HepG2 (cell line): Measurements from ENCODE around the gene KIAA0930. TPM values are rescaled to one million over a fixed set of nuclear protein-coding genes. Genes with fewer than 3 reads are reported as not detected.

Experiments used
- ATM ChIP-seq: fragments of 450-650 bp; IDR thresholded peaks from 2 replicates; pipeline ENCODE4 v1.7.1; 2017; ENCODE audit warnings: mild to moderate bottlenecking, borderline replicate concordance
- BCL6 ChIP-seq: IDR thresholded peaks from 2 replicates; pipeline ENCODE4 v1.6.1; 2016; ENCODE audit warnings: missing genetic modification reagents, missing compliant biosample characterization
- FUBP1 ChIP-seq: sonication (generic); formaldehyde crosslinking; IDR thresholded peaks from 2 replicates; pipeline ENCODE4 v1.5.1; 2020; ENCODE audit warnings: missing genetic modification reagents, mild to moderate bottlenecking, borderline replicate concordance
- GTF2F1 ChIP-seq: fragments of 150-350 bp; IDR thresholded peaks from 2 replicates; pipeline ENCODE4 v1.6.1; 2014; ENCODE audit warnings: low read length
- HIC2 ChIP-seq: sonication (generic); formaldehyde crosslinking; IDR thresholded peaks from 2 replicates; pipeline ENCODE4 v1.9.0; 2022; ENCODE audit warnings: low read depth, missing genetic modification reagents
- HNRNPK ChIP-seq: fragments of 200-400 bp; formaldehyde crosslinking; IDR thresholded peaks from 2 replicates; pipeline ENCODE4 v1.6.1; 2018; ENCODE audit warnings: low read length, low read depth, moderate library complexity, mild to moderate bottlenecking; ENCODE audit not compliant: poor library complexity, severe bottlenecking
- ISL2 ChIP-seq: sonication (generic); formaldehyde crosslinking; IDR thresholded peaks from 2 replicates; pipeline ENCODE4 v1.5.0; 2020; ENCODE audit warnings: missing genetic modification reagents
- JUNB ChIP-seq: sonication (generic); formaldehyde crosslinking; IDR thresholded peaks from 2 replicates; pipeline ENCODE4 v1.8.0; 2022; ENCODE audit warnings: missing genetic modification reagents, mild to moderate bottlenecking, borderline replicate concordance
- MXD4 ChIP-seq: IDR thresholded peaks from 2 replicates; pipeline ENCODE4 v1.6.1; 2016; ENCODE audit warnings: mild to moderate bottlenecking, missing biosample characterization, missing genetic modification reagents
- MXI1 ChIP-seq: IDR thresholded peaks from 3 replicates; pipeline ENCODE4 v1.6.1; 2012; ENCODE audit warnings: low read depth, low read length, inconsistent platforms, borderline replicate concordance
- NR2F1 ChIP-seq, 2 experiments: fragments of 450-650 bp in 1 of 2; formaldehyde crosslinking in 1 of 2; IDR thresholded peaks; 2 replicates each; pipeline versions ENCODE4 v1.5.0 to v1.6.1; 2016 to 2020; ENCODE audit warnings: mild to moderate bottlenecking in 1 of 2, missing compliant biosample characterization in 1 of 2, missing genetic modification reagents in 1 of 2, moderate library complexity in 1 of 2
- SALL1 ChIP-seq: sonication (generic); formaldehyde crosslinking; IDR thresholded peaks from 2 replicates; pipeline ENCODE4 v1.8.0; 2022; ENCODE audit warnings: mild to moderate bottlenecking, missing genetic modification reagents
- SMAD1 ChIP-seq: sonication (generic); formaldehyde crosslinking; IDR thresholded peaks from 2 replicates; pipeline ENCODE4 v1.4.0; 2020; ENCODE audit warnings: missing genetic modification reagents, low read depth, mild to moderate bottlenecking, borderline replicate concordance
- TFDP1 ChIP-seq: IDR thresholded peaks from 2 replicates; pipeline ENCODE4 v1.6.1; 2016; ENCODE audit warnings: missing compliant biosample characterization, missing genetic modification reagents, borderline replicate concordance
- TFDP2 ChIP-seq: sonication (generic); formaldehyde crosslinking; IDR thresholded peaks from 2 replicates; pipeline ENCODE4 v1.4.0; 2020; ENCODE audit warnings: missing genetic modification reagents
- ZBTB43 ChIP-seq: sonication (generic); formaldehyde crosslinking; conservative IDR thresholded peaks from 2 replicates; pipeline ENCODE4 v1.4.0; 2020; ENCODE audit warnings: missing genetic modification reagents
- ZFX ChIP-seq: sonication (generic); formaldehyde crosslinking; IDR thresholded peaks from 2 replicates; pipeline ENCODE4 v1.4.0; 2020; ENCODE audit warnings: mild to moderate bottlenecking, low read depth, missing genetic modification reagents, moderate library complexity
- ZNF282 ChIP-seq: fragments of 450-650 bp; IDR thresholded peaks from 2 replicates; pipeline ENCODE4 v1.6.1; 2018; ENCODE audit not compliant: partially characterized antibody
- ZNF572 ChIP-seq: sonication (generic); formaldehyde crosslinking; IDR thresholded peaks from 2 replicates; pipeline ENCODE4 v1.5.1; 2020; ENCODE audit warnings: mild to moderate bottlenecking, missing genetic modification reagents
- ZNF720 ChIP-seq: sonication (generic); formaldehyde crosslinking; IDR thresholded peaks from 2 replicates; pipeline ENCODE4 v1.4.0; 2020; ENCODE audit warnings: missing genetic modification reagents
- ZNF792 ChIP-seq: IDR thresholded peaks from 2 replicates; pipeline ENCODE4 v1.6.1; 2016
- polyA plus RNA-seq, 8 experiments: library from polyadenylated mRNA; depleted of rRNA in 3 of 8; stranded (reverse) in 7 of 8; unstranded in 1 of 8; fragments of >200 nt; fragmentation: Illumina TruSeq in 4 of 8; extraction: Trizol in 4 of 8; gene quantifications; 2 replicates each; pipeline versions ENCODE4 v1.2.1 to v1.2.3, GENCODE V29; 2011 to 2016; ENCODE audit warnings: low read depth in 4 of 8, missing spikeins in 1 of 8, mixed read lengths in 1 of 8; ENCODE audit not compliant: insufficient read depth in 1 of 8
- total RNA-seq, 5 experiments: library from RNA; depleted of rRNA; stranded (reverse); fragments of >200 nt; fragmentation: Illumina TruSeq; extraction: Trizol; gene quantifications; 2 replicates each; pipeline ENCODE4 v1.2.3, GENCODE V29; 2016; ENCODE audit warnings: low read depth in 1 of 5

KIAA0930 gene
- total and polyA plus RNA-seq, 2 of the 13 experiments (the other 11 are each of a cell fraction or from before 2014, with no cell fraction given) = 27.0 to 38.2 TPM

- TF ChIP-seq FUBP1 (no peak), TFDP1 (peak; percentile 65; the same call in 1 of the 2 replicates), JUNB (no peak), GTF2F1 (no peak), ZNF792 (CRISPR knock-in tag) (no peak), ISL2 (no peak), ZNF572 (no peak), ZNF720 (no peak), HNRNPK (no peak), ZBTB43 (CRISPR knock-in tag) (no peak), HIC2 (CRISPR knock-in tag) (no peak), ATM (no peak), ZFX (CRISPR knock-in tag) (peak; percentile 16; the same call in 1 of the 2 replicates), SMAD1 (CRISPR knock-in tag) (no peak), ZNF282 (no peak), TFDP2 (CRISPR knock-in tag) (no peak), MXD4 (CRISPR knock-in tag) (no peak), SALL1 (CRISPR knock-in tag) (0 out of 2 replicates have a peak, but pooled peaks have one; percentile 6), BCL6 (CRISPR knock-in tag) (no peak), MXI1 (no peak), NR2F1 (CRISPR knock-in tag; IDR thresholded peaks at IDR 0.05) (no peak)
Observed at GRCh38 chr22:45270095-45271020, 29.7 kb upstream of the KIAA0930 start (continued).
